HEK293 (cell line): Measurements from ENCODE around the gene PPM1F.

Source experiments
- CTCF ChIA-PET: fragments of 350-600 bp; formaldehyde crosslinking; extraction: SDS; loops from one replicate; lab custom pipeline; 2021; ENCODE audit warnings: antibody characterized with exemption; lab: Yijun Ruan, JAX
- POLR2A ChIA-PET: fragments of 300-600 bp; formaldehyde crosslinking; extraction: SDS; loops from one replicate; lab custom pipeline; 2020; ENCODE audit warnings: antibody characterized with exemption, inconsistent platforms; lab: Yijun Ruan, JAX
- H3K27ac ChIP-seq: fragments of 200-500 bp; sonication (Bioruptor generic); 2 replicates; pipeline ENCODE4 v1.5.1; 2014; ENCODE audit warnings: low read depth, low read length, control low read depth, inconsistent platforms; ENCODE audit errors: extremely low read depth
- H3K36me3 ChIP-seq, 2 experiments: fragments of 200-500 bp in 1 of 2; sonication (Bioruptor generic) in 1 of 2; 1 replicate in 1 of 2; 2 replicates in 1 of 2; pipeline ENCODE4 v1.5.1; 2014 to 2017; ENCODE audit warnings: inconsistent platforms in 2 of 2, low read length in 2 of 2; ENCODE audit not compliant: control insufficient read depth in 2 of 2, insufficient read depth in 1 of 2
- H3K4me1 ChIP-seq: fragments of 200-500 bp; sonication (Bioruptor generic); 2 replicates; pipeline ENCODE4 v1.5.1; 2014; ENCODE audit warnings: mild to moderate bottlenecking, low read length, inconsistent platforms; ENCODE audit not compliant: control insufficient read depth, insufficient read depth
- H3K4me3 ChIP-seq: 2 replicates; pipeline ENCODE4 v1.5.1; 2011; ENCODE audit warnings: low read depth, mild to moderate bottlenecking, control low read depth, low read length, moderate library complexity
- H3K9me3 ChIP-seq: fragments of 200-500 bp; sonication (Bioruptor generic); 2 replicates; pipeline ENCODE4 v1.5.1; 2014; ENCODE audit warnings: low read depth, low read length, inconsistent platforms; ENCODE audit not compliant: control insufficient read depth, insufficient read depth
- ATF2 ChIP-seq: fragments of 450-650 bp; formaldehyde crosslinking; IDR thresholded peaks from 2 replicates; pipeline ENCODE4 v1.5.1; 2016; ENCODE audit warnings: missing biosample characterization, missing genetic modification characterization, low read depth
- EGR2 ChIP-seq: fragments of 450-650 bp; formaldehyde crosslinking; IDR thresholded peaks from 2 replicates; pipeline ENCODE4 v1.5.1; 2016; ENCODE audit warnings: low read depth, missing biosample characterization, missing genetic modification characterization
- FEZF1 ChIP-seq: fragments of 450-650 bp; formaldehyde crosslinking; IDR thresholded peaks from 2 replicates; pipeline ENCODE4 v1.5.1; 2016; ENCODE audit warnings: missing biosample characterization, missing genetic modification characterization
- GLI4 ChIP-seq: fragments of 450-650 bp; formaldehyde crosslinking; IDR thresholded peaks from 2 replicates; pipeline ENCODE4 v1.5.1; 2016; ENCODE audit warnings: missing biosample characterization, missing genetic modification characterization
- HIC1 ChIP-seq: fragments of 450-650 bp; formaldehyde crosslinking; IDR thresholded peaks from 2 replicates; pipeline ENCODE4 v1.5.1; 2016; ENCODE audit warnings: missing biosample characterization, missing genetic modification characterization
- KLF7 ChIP-seq: fragments of 450-650 bp; formaldehyde crosslinking; IDR thresholded peaks from 2 replicates; pipeline ENCODE4 v1.5.1; 2016; ENCODE audit warnings: missing biosample characterization, missing genetic modification characterization, borderline replicate concordance
- SETDB1 ChIP-seq: IDR thresholded peaks from one replicate; pipeline ENCODE4 v1.6.1; 2017; ENCODE audit warnings: mild to moderate bottlenecking, low read length, moderate library complexity, mixed read lengths; ENCODE audit not compliant: insufficient read length
- ZBTB11 ChIP-seq: fragments of 450-650 bp; formaldehyde crosslinking; conservative IDR thresholded peaks from 2 replicates; pipeline ENCODE4 v1.5.1; 2016; ENCODE audit warnings: low read depth, missing biosample characterization, missing genetic modification characterization
- ZFHX2 ChIP-seq: fragments of 450-650 bp; formaldehyde crosslinking; conservative IDR thresholded peaks from 2 replicates; pipeline ENCODE4 v1.5.1; 2016; ENCODE audit warnings: missing biosample characterization, missing genetic modification characterization
- ZNF121 ChIP-seq: fragments of 450-650 bp; formaldehyde crosslinking; IDR thresholded peaks from 2 replicates; pipeline ENCODE4 v1.5.1; 2016; ENCODE audit warnings: missing biosample characterization, missing genetic modification characterization
- ZNF23 ChIP-seq: fragments of 450-650 bp; formaldehyde crosslinking; IDR thresholded peaks from 2 replicates; pipeline ENCODE4 v1.5.1; 2016; ENCODE audit warnings: missing biosample characterization, missing genetic modification characterization, borderline replicate concordance
- ZNF239 ChIP-seq: fragments of 450-650 bp; formaldehyde crosslinking; IDR thresholded peaks from 2 replicates; pipeline ENCODE4 v1.5.1; 2016; ENCODE audit warnings: missing biosample characterization, missing genetic modification characterization
- ZNF350 ChIP-seq: fragments of 450-650 bp; formaldehyde crosslinking; IDR thresholded peaks from 2 replicates; pipeline ENCODE4 v1.5.0; 2017; ENCODE audit warnings: missing biosample characterization, mild to moderate bottlenecking, missing genetic modification characterization
- ZNF473 ChIP-seq: fragments of 450-650 bp; formaldehyde crosslinking; IDR thresholded peaks from 2 replicates; pipeline ENCODE4 v1.5.1; 2017; ENCODE audit warnings: missing biosample characterization, missing genetic modification characterization
- ZNF48 ChIP-seq: fragments of 450-650 bp; formaldehyde crosslinking; IDR thresholded peaks from 2 replicates; pipeline ENCODE4 v1.5.1; 2016; ENCODE audit warnings: missing biosample characterization, missing genetic modification characterization
- ZNF596 ChIP-seq: fragments of 450-650 bp; IDR thresholded peaks from 2 replicates; pipeline ENCODE4 v1.5.0; 2018; ENCODE audit warnings: missing biosample characterization, mild to moderate bottlenecking, missing genetic modification characterization, moderate library complexity
- ZNF629 ChIP-seq: fragments of 450-650 bp; formaldehyde crosslinking; IDR thresholded peaks from 2 replicates; pipeline ENCODE4 v1.5.1; 2017; ENCODE audit warnings: missing biosample characterization, missing genetic modification characterization
- ZNF658 ChIP-seq: fragments of 450-650 bp; formaldehyde crosslinking; IDR thresholded peaks from 2 replicates; pipeline ENCODE4; 2016; ENCODE audit warnings: missing biosample characterization, missing genetic modification characterization
- ZNF692 ChIP-seq: fragments of 450-650 bp; formaldehyde crosslinking; IDR thresholded peaks from 2 replicates; pipeline ENCODE4 v1.5.1; 2016; ENCODE audit warnings: missing biosample characterization, missing genetic modification characterization
- ZNF785 ChIP-seq: fragments of 450-650 bp; formaldehyde crosslinking; IDR thresholded peaks from 2 replicates; pipeline ENCODE4 v1.5.1; 2016; ENCODE audit warnings: missing biosample characterization, missing genetic modification characterization

PPM1F gene

GRCh38 chr22:21916309-21916918, 36.2 kb downstream of the PPM1F start:
- no peaks in the 10 kb centered on the region for H3K4me1 ChIP-seq
- H3K36me3 ChIP-seq: peaks cover 0 to 7% of the 10 kb centered on the region in 2 experiments; a peak in 1 of 3 replicates
- no peaks in the 10 kb centered on the region for H3K9me3 ChIP-seq
- no peak overlapping the region for H3K4me3 ChIP-seq
- POLR2A ChIA-PET: interaction anchor here (1.1 kb wide), 1 partner anchor 50 kb away, joined by 3 read pairs; no protein-coding TSS in a partner anchor
- CTCF ChIA-PET: interaction anchor here (0.5 to 1.8 kb wide), 4 partner anchors 11 to 203 kb away, joined by 3 to 8 read pairs (median 4); no protein-coding TSS in a partner anchor
- TF ChIP-seq ZNF692 (no peak), GLI4 (no peak), ZNF239 (tag by site-specific recombination) (no peak), ZNF658 (tag by site-specific recombination) (no peak), KLF7 (tag by site-specific recombination) (no peak), ZNF785 (tag by site-specific recombination) (no peak), ZNF23 (no peak), ZNF596 (no peak), ZNF121 (tag by site-specific recombination) (no peak), ZNF48 (no peak), FEZF1 (tag by site-specific recombination) (no peak), ZBTB11 (tag by site-specific recombination) (no peak), ZNF350 (no peak), ZFHX2 (no peak), EGR2 (tag by site-specific recombination) (no peak), ATF2 (no peak), ZNF629 (tag by site-specific recombination) (no peak), ZNF473 (no peak), HIC1 (tag by site-specific recombination) (no peak), SETDB1 (no peak)
- no peak overlapping the region for H3K27ac ChIP-seq
